T-helper 1 cell treated with Interleukin-12 subunit alpha and Interleukin-12 subunit beta and Interleukin-4 antibody, amounts not matched to agents 30 ng/mL and 1 ng/mL, for 36 hours (primary cell): ENCODE measurements around the gene ADAMTS3. TPM values are rescaled to one million over a fixed set of nuclear protein-coding genes. Genes with fewer than 3 reads are reported as not detected.

ENCODE experiments used
- intact Hi-C: fragments of 100-400 bp; cut with micrococcal nuclease; formaldehyde crosslinking; loops from one replicate; pipeline ENCODE4 v1.15.1; 2024
- total RNA-seq: library from RNA; stranded (reverse); gene quantifications from 2 replicates; pipeline ENCODE4 v1.2.3, GENCODE V29; 2022

The ADAMTS3 gene
- total RNA-seq, 1 donor from 2014 or later: not detected

DNA sequence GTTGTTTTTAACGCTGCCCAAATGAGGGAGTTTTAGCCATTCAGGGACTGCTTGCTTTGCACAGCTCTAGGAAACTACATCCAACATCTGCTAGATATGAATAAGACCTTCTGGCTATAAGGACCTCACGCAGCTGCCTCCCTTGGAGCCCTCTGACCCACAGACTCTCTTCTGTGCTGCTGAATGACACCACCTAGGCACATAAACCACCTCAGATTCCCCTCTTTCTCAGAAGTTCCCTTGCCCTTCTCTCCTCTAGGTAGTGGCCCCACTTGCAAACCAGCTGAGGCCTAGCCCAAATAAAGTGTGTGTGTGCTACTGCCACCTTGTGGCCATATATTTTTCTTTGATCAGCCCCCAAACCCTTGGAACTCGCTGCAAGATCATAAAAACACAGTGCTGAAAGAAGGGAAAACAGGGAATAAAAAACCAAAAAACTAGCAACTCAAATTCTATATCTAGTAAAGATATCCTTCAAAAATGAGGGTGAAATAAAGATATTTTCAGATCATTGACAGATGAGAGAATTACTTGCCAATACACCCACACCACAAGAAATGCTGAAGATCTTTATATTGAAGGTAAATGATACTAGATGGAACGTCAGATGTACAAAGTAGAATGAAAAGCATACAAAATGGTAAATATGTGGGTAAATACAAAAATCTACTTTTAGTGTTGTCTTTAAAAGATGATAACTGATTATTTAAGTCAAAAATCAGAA, 265.9 kb downstream of the ADAMTS3 start:
- intact Hi-C loops: loop anchor here (1.0 to 2.0 kb wide), 2 partner anchors 1650 to 1702 kb away; no protein-coding TSS in a partner anchor

GRCh38 chr4:72301759-72302158, 267.3 kb downstream of the ADAMTS3 start:
- intact Hi-C loops: loop anchor here (2.0 kb wide), 1 partner anchor 1649 kb away; no protein-coding TSS in a partner anchor

DNA sequence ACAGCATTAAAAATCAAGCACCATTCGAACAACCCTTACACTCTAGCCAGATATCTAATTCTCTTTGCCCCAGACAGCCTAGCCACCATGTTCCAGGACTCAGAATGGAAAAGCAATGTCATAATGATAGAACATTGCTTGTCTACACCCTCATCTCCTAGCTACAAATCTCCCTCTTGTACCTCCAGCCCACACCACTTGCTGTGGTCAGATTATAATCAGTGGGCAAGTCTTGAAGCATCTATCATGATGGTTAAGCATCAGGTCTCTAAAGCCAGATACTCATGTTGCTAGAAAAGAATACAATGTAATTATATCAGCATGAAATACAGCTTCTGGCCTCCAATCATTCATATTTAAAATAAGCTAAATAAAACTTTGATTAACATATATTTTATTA, 268.9 kb downstream of the ADAMTS3 start:
- intact Hi-C loops: no loop called here

- intact Hi-C loops: loop anchor here (1.0 kb wide), 1 partner anchor 725 kb away; no protein-coding TSS in a partner anchor
Observed at GRCh38 chr4:72295966-72296557, 273.0 kb downstream of the ADAMTS3 start.

GRCh38 chr4:72290737-72291136, 278.3 kb downstream of the ADAMTS3 start:
- intact Hi-C loops: no loop called here

DNA sequence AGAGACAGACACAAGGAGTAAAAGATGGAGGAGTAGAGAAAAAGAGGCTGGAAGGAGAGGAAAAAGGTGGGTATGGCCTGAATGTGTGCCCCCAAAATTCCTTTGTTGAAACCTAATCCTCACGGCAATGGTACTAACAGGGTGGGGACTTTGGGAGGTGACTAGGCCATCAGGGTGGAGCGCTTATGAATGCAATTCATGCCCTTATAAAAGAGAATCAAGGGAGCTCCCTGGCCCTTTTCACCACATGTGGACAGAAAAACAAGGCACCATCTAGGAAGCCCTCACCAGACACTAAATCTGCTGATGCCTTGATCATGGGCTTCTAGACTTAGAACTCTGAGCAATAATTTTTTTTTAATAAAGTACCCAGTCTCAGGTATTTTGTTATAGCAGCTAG, 282.1 kb downstream of the ADAMTS3 start:
- intact Hi-C loops: no loop called here

DNA sequence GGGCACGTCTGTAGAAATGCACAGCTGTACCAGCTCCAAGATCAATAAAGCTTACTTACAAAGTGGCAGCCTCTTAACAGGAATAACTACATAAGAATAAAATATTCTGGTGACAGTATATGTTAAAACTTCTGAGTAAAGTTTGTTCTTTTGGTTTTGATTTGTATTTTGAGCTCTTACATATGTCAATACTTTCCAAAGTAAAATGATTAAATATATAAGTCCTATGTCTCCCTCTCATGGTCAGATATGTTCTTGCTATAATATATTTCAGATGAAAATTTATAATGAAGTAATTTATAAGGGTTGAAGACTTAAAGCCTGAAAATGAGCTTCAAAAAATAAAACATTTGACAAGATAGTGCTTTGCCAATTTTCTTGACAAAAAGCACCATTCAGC, 282.8 kb downstream of the ADAMTS3 start:
- intact Hi-C loops: no loop called here

DNA sequence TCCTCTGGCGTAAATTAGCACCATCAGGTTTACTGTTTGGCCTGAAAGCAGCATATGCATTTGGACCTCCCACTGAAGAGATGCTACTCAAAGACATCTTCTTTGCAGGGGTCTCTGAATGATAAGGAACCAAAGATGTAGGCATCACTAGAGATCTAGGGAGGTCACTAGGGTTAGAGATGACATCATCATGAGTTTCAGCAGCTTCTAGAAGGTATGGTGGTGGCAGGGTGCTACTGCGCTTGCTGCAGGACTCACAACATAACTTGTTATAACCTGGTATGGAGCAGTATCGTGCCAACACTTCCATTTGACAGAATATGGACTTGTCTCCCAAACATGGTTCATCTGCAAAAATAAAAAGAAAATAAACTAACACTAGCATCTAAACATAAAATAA, 285.7 kb downstream of the ADAMTS3 start:
- intact Hi-C loops: no loop called here

- intact Hi-C loops: no loop called here
Observed at GRCh38 chr4:72280252-72280651, 288.8 kb downstream of the ADAMTS3 start.

DNA sequence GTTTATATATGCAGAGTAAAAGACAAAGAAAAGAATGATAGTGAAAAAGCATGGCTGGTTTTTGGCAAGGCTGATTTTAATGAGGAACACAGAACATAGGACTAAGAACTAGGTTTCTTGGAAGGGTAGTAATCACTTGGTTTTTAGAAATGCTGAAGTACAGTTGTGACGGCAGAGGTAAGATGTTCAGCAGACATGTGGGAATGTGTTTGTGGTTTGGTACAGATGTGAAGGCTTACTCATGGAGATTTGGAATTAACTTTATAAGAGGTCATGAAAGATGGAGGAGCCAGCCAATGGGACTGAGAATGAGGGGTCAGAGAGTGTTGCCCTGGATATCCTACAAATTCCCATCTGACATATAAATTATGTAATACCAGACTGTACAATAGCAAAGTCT, 293.6 kb downstream of the ADAMTS3 start:
- intact Hi-C loops: no loop called here

DNA sequence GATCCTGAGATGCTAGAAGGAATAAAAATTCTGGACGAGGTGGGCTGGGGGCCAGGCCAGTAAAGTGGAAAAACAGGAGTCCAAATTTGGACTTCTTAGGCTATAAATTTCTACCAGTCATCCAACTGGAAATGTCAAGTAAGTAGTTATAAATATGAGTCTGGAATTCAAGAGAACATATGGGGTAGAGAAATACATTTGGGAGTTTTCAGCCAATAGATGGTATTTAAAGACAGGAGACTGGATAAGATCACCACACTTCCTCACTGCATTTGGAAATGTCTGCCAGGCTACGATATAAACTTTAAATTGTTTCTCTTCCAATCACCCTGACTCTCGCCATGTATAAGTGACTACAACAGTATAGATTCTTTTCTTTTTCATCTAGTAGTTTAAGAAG, 294.8 kb downstream of the ADAMTS3 start:
- intact Hi-C loops: no loop called here

DNA sequence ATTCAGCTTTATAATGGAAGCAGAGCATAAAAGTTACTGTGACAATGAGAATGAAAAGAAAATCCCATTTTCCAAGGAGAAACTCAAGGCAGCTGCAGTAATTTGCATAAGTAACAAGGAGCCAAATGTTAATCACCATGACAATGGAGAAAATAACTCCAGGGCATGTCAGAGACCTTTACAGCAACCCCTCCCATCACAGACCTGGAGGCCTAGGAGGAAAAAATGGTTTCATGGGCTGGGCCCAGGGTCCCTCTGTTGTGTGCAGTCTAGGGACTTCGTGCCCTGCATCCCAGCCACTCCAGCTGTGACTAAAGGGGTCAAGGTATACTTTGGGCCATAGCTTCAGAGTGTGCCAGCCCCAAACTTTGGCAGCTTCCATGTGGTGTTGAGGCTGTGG, 313.8 kb downstream of the ADAMTS3 start:
- intact Hi-C loops: no loop called here

- intact Hi-C loops: no loop called here
Observed at GRCh38 chr4:72243641-72244040, 325.4 kb downstream of the ADAMTS3 start.

DNA sequence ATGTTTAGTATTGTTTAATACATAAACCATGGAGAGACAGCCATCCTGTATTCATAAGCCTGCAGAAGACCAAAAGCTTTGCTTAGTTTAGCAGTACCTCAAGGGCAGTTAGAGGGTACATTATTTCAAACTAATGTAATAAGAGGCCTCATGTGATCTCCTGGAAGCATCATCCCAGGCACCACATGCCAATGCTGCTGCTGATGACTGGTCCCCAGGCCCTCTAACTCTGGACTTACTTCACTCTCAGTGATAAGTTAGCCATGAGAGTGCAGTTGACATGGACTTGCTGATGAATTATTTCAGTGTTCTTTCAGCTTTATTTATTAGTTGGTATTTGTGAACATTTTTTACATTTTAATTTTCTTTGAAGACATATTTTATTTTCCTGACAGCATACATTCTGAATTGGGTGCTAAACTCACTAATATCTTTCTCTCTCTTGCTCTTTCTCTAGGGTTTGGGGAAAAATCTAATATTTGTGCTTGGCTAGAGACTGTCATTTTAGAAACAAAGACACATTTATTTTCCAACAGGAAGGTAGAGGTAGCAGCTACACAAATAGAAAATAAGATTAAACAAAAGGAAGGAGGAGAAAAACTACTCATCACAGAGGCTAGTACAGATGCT, 329.4 kb downstream of the ADAMTS3 start:
- intact Hi-C loops: no loop called here
